ENCODE results near the gene ADD2. TPM values are rescaled to one million over a fixed set of nuclear protein-coding genes. Genes with fewer than 3 reads are reported as not detected.

ADD2 gene
- total and polyA plus RNA-seq, 2 experiments from 2014 or later = 34.6 to 223 TPM

- Histone ChIP-seq H3K36me3 (ENCODE audit: insufficient read depth) (peaks cover 62% of the 10 kb centered on the region), H3F3A (replicated peaks; ENCODE audit: low read depth) (no peaks in the 10 kb centered on the region), H3K9me2 (ENCODE audit: insufficient read depth) (no peaks in the 10 kb centered on the region), H3K4me3 (no peak overlapping the region), H2AFZ (no peak overlapping the region), H3K4me1 (ENCODE audit: insufficient read depth) (0 out of 2 replicates have a peak, but pooled peaks cover 4% of the 10 kb centered on the region), H3K79me2 (replicated peaks; ENCODE audit: insufficient read depth) (no peaks in the 10 kb centered on the region), H3K4me2 (no peak overlapping the region), H3K27me3 (ENCODE audit: insufficient read depth) (no peaks in the 10 kb centered on the region), H3K27ac (ENCODE audit: low read depth) (no peak overlapping the region), H4K20me1 (replicated peaks; ENCODE audit: insufficient read depth) (peaks cover 3% of the 10 kb centered on the region; the same call in 1 of the 2 replicates)
- Mint-ChIP-seq H3K4me1 (peaks cover 11% of the 10 kb centered on the region), H3K9me3 (no peaks in the 10 kb centered on the region), H3K27ac (no peak overlapping the region), H3K4me3 (no peak overlapping the region), H3K36me3 (ENCODE audit: low read depth) (peaks cover 89% of the 10 kb centered on the region), H3K27me3 (ENCODE audit: insufficient read depth, low read depth, poor library complexity) (peaks cover 5% of the 10 kb centered on the region)
- TF ChIP-seq POLR2AphosphoS5 (IDR thresholded peaks at IDR 0.05; ENCODE audit: low read depth) (no peak), JUNB (IDR thresholded peaks at IDR 0.05; ENCODE audit: unreplicated experiment) (no peak), ZNF114 (CRISPR knock-in tag; IDR thresholded peaks at IDR 0.05) (no peak), ETS1 (IDR thresholded peaks at IDR 0.05) (no peak), CREB1 (CRISPR knock-in tag; IDR thresholded peaks at IDR 0.05; ENCODE audit: low read depth) (no peak), EZH2 (IDR thresholded peaks at IDR 0.05; ENCODE audit: low read depth, unreplicated experiment) (no peak), NANOG (IDR thresholded peaks at IDR 0.05; ENCODE audit: borderline replicate concordance) (no peak), ZNF331 (CRISPR knock-in tag; IDR thresholded peaks at IDR 0.05; ENCODE audit: low read depth) (no peak)
- TF ChIP-seq, protein P1, sequence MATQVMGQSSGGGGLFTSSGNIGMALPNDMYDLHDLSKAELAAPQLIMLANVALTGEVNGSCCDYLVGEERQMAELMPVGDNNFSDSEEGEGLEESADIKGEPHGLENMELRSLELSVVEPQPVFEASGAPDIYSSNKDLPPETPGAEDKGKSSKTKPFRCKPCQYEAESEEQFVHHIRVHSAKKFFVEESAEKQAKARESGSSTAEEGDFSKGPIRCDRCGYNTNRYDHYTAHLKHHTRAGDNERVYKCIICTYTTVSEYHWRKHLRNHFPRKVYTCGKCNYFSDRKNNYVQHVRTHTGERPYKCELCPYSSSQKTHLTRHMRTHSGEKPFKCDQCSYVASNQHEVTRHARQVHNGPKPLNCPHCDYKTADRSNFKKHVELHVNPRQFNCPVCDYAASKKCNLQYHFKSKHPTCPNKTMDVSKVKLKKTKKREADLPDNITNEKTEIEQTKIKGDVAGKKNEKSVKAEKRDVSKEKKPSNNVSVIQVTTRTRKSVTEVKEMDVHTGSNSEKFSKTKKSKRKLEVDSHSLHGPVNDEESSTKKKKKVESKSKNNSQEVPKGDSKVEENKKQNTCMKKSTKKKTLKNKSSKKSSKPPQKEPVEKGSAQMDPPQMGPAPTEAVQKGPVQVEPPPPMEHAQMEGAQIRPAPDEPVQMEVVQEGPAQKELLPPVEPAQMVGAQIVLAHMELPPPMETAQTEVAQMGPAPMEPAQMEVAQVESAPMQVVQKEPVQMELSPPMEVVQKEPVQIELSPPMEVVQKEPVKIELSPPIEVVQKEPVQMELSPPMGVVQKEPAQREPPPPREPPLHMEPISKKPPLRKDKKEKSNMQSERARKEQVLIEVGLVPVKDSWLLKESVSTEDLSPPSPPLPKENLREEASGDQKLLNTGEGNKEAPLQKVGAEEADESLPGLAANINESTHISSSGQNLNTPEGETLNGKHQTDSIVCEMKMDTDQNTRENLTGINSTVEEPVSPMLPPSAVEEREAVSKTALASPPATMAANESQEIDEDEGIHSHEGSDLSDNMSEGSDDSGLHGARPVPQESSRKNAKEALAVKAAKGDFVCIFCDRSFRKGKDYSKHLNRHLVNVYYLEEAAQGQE (IDR thresholded peaks at IDR 0.05; ENCODE audit: unreplicated experiment) = no peak
- TF ChIP-seq, protein P2, sequence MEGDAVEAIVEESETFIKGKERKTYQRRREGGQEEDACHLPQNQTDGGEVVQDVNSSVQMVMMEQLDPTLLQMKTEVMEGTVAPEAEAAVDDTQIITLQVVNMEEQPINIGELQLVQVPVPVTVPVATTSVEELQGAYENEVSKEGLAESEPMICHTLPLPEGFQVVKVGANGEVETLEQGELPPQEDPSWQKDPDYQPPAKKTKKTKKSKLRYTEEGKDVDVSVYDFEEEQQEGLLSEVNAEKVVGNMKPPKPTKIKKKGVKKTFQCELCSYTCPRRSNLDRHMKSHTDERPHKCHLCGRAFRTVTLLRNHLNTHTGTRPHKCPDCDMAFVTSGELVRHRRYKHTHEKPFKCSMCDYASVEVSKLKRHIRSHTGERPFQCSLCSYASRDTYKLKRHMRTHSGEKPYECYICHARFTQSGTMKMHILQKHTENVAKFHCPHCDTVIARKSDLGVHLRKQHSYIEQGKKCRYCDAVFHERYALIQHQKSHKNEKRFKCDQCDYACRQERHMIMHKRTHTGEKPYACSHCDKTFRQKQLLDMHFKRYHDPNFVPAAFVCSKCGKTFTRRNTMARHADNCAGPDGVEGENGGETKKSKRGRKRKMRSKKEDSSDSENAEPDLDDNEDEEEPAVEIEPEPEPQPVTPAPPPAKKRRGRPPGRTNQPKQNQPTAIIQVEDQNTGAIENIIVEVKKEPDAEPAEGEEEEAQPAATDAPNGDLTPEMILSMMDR (conservative IDR thresholded peaks at IDR 0.05; ENCODE audit: low read depth in 2 of 2) = no peak
- TF ChIP-seq, protein P3, sequence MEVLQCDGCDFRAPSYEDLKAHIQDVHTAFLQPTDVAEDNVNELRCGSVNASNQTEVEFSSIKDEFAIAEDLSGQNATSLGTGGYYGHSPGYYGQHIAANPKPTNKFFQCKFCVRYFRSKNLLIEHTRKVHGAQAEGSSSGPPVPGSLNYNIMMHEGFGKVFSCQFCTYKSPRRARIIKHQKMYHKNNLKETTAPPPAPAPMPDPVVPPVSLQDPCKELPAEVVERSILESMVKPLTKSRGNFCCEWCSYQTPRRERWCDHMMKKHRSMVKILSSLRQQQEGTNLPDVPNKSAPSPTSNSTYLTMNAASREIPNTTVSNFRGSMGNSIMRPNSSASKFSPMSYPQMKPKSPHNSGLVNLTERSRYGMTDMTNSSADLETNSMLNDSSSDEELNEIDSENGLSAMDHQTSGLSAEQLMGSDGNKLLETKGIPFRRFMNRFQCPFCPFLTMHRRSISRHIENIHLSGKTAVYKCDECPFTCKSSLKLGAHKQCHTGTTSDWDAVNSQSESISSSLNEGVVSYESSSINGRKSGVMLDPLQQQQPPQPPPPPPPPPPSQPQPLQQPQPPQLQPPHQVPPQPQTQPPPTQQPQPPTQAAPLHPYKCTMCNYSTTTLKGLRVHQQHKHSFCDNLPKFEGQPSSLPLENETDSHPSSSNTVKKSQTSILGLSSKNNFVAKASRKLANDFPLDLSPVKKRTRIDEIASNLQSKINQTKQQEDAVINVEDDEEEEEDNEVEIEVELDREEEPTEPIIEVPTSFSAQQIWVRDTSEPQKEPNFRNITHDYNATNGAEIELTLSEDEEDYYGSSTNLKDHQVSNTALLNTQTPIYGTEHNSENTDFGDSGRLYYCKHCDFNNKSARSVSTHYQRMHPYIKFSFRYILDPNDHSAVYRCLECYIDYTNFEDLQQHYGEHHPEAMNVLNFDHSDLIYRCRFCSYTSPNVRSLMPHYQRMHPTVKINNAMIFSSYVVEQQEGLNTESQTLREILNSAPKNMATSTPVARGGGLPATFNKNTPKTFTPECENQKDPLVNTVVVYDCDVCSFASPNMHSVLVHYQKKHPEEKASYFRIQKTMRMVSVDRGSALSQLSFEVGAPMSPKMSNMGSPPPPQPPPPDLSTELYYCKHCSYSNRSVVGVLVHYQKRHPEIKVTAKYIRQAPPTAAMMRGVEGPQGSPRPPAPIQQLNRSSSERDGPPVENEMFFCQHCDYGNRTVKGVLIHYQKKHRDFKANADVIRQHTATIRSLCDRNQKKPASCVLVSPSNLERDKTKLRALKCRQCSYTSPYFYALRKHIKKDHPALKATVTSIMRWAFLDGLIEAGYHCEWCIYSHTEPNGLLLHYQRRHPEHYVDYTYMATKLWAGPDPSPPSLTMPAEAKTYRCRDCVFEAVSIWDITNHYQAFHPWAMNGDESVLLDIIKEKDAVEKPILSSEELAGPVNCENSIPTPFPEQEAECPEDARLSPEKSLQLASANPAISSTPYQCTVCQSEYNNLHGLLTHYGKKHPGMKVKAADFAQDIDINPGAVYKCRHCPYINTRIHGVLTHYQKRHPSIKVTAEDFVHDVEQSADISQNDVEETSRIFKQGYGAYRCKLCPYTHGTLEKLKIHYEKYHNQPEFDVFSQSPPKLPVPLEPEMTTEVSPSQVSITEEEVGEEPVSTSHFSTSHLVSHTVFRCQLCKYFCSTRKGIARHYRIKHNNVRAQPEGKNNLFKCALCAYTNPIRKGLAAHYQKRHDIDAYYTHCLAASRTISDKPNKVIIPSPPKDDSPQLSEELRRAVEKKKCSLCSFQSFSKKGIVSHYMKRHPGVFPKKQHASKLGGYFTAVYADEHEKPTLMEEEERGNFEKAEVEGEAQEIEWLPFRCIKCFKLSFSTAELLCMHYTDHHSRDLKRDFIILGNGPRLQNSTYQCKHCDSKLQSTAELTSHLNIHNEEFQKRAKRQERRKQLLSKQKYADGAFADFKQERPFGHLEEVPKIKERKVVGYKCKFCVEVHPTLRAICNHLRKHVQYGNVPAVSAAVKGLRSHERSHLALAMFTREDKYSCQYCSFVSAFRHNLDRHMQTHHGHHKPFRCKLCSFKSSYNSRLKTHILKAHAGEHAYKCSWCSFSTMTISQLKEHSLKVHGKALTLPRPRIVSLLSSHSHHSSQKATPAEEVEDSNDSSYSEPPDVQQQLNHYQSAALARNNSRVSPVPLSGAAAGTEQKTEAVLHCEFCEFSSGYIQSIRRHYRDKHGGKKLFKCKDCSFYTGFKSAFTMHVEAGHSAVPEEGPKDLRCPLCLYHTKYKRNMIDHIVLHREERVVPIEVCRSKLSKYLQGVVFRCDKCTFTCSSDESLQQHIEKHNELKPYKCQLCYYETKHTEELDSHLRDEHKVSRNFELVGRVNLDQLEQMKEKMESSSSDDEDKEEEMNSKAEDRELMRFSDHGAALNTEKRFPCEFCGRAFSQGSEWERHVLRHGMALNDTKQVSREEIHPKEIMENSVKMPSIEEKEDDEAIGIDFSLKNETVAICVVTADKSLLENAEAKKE (CRISPR knock-in tag; IDR thresholded peaks at IDR 0.05) = no peak
- no peak for DNase-seq (ENCODE audit: low spot score)
- ATAC-seq = no peak
These were observed 91.5 kb downstream of the ADD2 start for GRCh38 chr2:70676301-70677035.

All from GM23338 (cell line).